ENCODE results near the gene MAOB. TPM values are rescaled to one million over a fixed set of nuclear protein-coding genes. Genes with fewer than 3 reads are reported as not detected.
A peak's percentile ranks its signal among the peaks of the same experiment; 100 is the strongest.

The MAOB gene
- total RNA-seq, 4 donors from 2014 or later = 1.2 to 9.5 (median 3.4) TPM

GRCh38 chrX:43785930-43786591 is 96.2 kb downstream of the MAOB start:
- H3K4me1 ChIP-seq = no peaks in the 10 kb centered on the region
- no peaks in the 10 kb centered on the region for H3K27me3 ChIP-seq
- intact Hi-C loops (cut with DNase I) = no loop called here
- WGBS, 2 donors = 90 to 91% methylated on average over 5 of the region's 5 CpGs
- no peaks in the 10 kb centered on the region for H3K9me3 ChIP-seq
- H3K27ac ChIP-seq = no peak overlapping the region
- no peaks in the 10 kb centered on the region for H3K36me3 ChIP-seq
- no peak overlapping the region for H3K4me3 ChIP-seq (replicated peaks in 1 of 3)
- TF ChIP-seq, protein P1, sequence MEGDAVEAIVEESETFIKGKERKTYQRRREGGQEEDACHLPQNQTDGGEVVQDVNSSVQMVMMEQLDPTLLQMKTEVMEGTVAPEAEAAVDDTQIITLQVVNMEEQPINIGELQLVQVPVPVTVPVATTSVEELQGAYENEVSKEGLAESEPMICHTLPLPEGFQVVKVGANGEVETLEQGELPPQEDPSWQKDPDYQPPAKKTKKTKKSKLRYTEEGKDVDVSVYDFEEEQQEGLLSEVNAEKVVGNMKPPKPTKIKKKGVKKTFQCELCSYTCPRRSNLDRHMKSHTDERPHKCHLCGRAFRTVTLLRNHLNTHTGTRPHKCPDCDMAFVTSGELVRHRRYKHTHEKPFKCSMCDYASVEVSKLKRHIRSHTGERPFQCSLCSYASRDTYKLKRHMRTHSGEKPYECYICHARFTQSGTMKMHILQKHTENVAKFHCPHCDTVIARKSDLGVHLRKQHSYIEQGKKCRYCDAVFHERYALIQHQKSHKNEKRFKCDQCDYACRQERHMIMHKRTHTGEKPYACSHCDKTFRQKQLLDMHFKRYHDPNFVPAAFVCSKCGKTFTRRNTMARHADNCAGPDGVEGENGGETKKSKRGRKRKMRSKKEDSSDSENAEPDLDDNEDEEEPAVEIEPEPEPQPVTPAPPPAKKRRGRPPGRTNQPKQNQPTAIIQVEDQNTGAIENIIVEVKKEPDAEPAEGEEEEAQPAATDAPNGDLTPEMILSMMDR (IDR thresholded peaks at IDR 0.05) = no peak
- TF ChIP-seq POLR2A (IDR thresholded peaks at IDR 0.05) = no peak
- no peak for DNase-seq

DNA sequence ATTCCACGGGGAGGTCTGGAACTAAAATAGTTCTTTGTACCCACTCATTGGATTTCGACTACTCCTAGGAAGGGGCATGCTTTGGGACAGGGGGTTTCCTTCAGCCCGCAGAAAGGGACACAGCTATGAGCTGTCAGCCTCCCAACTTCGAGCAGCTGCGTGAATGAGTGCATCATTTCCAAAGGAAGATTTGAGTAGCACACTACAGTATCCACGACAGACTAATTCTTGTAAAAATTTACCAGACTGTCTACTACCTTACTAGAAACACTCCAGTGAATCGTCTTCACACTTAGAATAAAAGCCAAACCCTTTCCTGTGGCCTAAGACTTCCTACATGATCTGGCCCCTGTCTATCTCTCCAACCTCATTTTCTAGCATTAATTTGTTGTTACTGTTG is 124.2 kb downstream of the MAOB start:
- intact Hi-C loops (cut with DNase I) = no loop called here
- Histone ChIP-seq H3K9me3 (no peaks in the 10 kb centered on the region), H3K27me3 (no peaks in the 10 kb centered on the region), H3K4me1 (no peaks in the 10 kb centered on the region), H3K4me3 (replicated peaks in 1 of 3) (no peak overlapping the region), H3K36me3 (no peaks in the 10 kb centered on the region), H3K27ac (no peak overlapping the region)
- no peak for DNase-seq
- no peak for TF ChIP-seq POLR2A (IDR thresholded peaks at IDR 0.05)
- TF ChIP-seq, protein P1 (IDR thresholded peaks at IDR 0.05) = no peak
- 89% methylated on average over 3 to 7 of the region's 7 CpGs for WGBS, 2 donors

GRCh38 chrX:43756076-43756475 is 126.2 kb downstream of the MAOB start:
- H3K4me3 ChIP-seq (replicated peaks in 1 of 3) = no peak overlapping the region
- intact Hi-C loops (cut with DNase I) = no loop called here
- no peaks in the 10 kb centered on the region for H3K36me3 ChIP-seq
- 100% methylated on average over 1 to 5 of the region's 5 CpGs for WGBS, 2 donors
- DNase-seq = no peak
- H3K27me3 ChIP-seq = no peaks in the 10 kb centered on the region
- no peak overlapping the region for H3K27ac ChIP-seq
- H3K4me1 ChIP-seq = no peaks in the 10 kb centered on the region
- TF ChIP-seq, protein P1 (IDR thresholded peaks at IDR 0.05) = no peak
- no peak for TF ChIP-seq POLR2A (IDR thresholded peaks at IDR 0.05)
- no peaks in the 10 kb centered on the region for H3K9me3 ChIP-seq

- Histone ChIP-seq H3K4me1 (no peaks in the 10 kb centered on the region), H3K4me3 (replicated peaks in 1 of 3) (no peak overlapping the region), H3K27me3 (no peaks in the 10 kb centered on the region), H3K9me3 (no peaks in the 10 kb centered on the region), H3K27ac (no peak overlapping the region), H3K36me3 (no peaks in the 10 kb centered on the region)
- DNase-seq = no peak
- WGBS, 2 donors = 86 to 96% methylated on average over 3 of the region's 3 CpGs
- no peak for TF ChIP-seq POLR2A (IDR thresholded peaks at IDR 0.05)
- TF ChIP-seq, protein P1 (IDR thresholded peaks at IDR 0.05) = no peak
- intact Hi-C loops (cut with DNase I) = loop anchor here (5.0 kb wide), 1 partner anchor 191 kb away; no protein-coding TSS in a partner anchor
These were observed 128.6 kb downstream of the MAOB start for GRCh38 chrX:43753637-43754036.

GRCh38 chrX:43750248-43750676 is 132.0 kb downstream of the MAOB start:
- Histone ChIP-seq H3K36me3 (no peaks in the 10 kb centered on the region), H3K9me3 (no peaks in the 10 kb centered on the region), H3K27me3 (no peaks in the 10 kb centered on the region), H3K4me1 (peaks cover 0 to 10% of the 10 kb centered on the region in 2 donors), H3K27ac (no peak overlapping the region), H3K4me3 (replicated peaks in 1 of 3) (no peak overlapping the region)
- TF ChIP-seq, protein P1 (IDR thresholded peaks at IDR 0.05) = peak in 5 of 6 experiments; percentile 28 to 70 (median 68)
- no peak for TF ChIP-seq POLR2A (IDR thresholded peaks at IDR 0.05)
- intact Hi-C loops (cut with DNase I) = loop anchor here (5.0 kb wide), 1 partner anchor 188 kb away; no protein-coding TSS in a partner anchor
- WGBS, 2 donors = 9 to 18% methylated on average over 5 to 6 of the region's 6 CpGs
- DNase-seq = peak; percentile 55 to 57

All from thyroid gland (tissue), 4 donors.